HEK293 (cell line): ENCODE measurements around the gene LAMTOR2.

Experiments
- CTCF ChIA-PET: fragments of 350-600 bp; formaldehyde crosslinking; extraction: SDS; loops from one replicate; lab custom pipeline; 2021; ENCODE audit warnings: antibody characterized with exemption; lab: Yijun Ruan, JAX
- POLR2A ChIA-PET: fragments of 300-600 bp; formaldehyde crosslinking; extraction: SDS; loops from one replicate; lab custom pipeline; 2020; ENCODE audit warnings: antibody characterized with exemption, inconsistent platforms; lab: Yijun Ruan, JAX
- H3K27ac ChIP-seq: fragments of 200-500 bp; sonication (Bioruptor generic); 2 replicates; pipeline ENCODE4 v1.5.1; 2014; ENCODE audit warnings: low read depth, low read length, control low read depth, inconsistent platforms; ENCODE audit errors: extremely low read depth
- H3K36me3 ChIP-seq, 2 experiments: fragments of 200-500 bp in 1 of 2; sonication (Bioruptor generic) in 1 of 2; 1 replicate in 1 of 2; 2 replicates in 1 of 2; pipeline ENCODE4 v1.5.1; 2014 to 2017; ENCODE audit warnings: inconsistent platforms in 2 of 2, low read length in 2 of 2; ENCODE audit not compliant: control insufficient read depth in 2 of 2, insufficient read depth in 1 of 2
- H3K4me1 ChIP-seq: fragments of 200-500 bp; sonication (Bioruptor generic); 2 replicates; pipeline ENCODE4 v1.5.1; 2014; ENCODE audit warnings: mild to moderate bottlenecking, low read length, inconsistent platforms; ENCODE audit not compliant: control insufficient read depth, insufficient read depth
- H3K4me3 ChIP-seq: 2 replicates; pipeline ENCODE4 v1.5.1; 2011; ENCODE audit warnings: low read depth, mild to moderate bottlenecking, control low read depth, low read length, moderate library complexity
- H3K9me3 ChIP-seq: fragments of 200-500 bp; sonication (Bioruptor generic); 2 replicates; pipeline ENCODE4 v1.5.1; 2014; ENCODE audit warnings: low read depth, low read length, inconsistent platforms; ENCODE audit not compliant: control insufficient read depth, insufficient read depth
- BCL6B ChIP-seq: fragments of 450-650 bp; formaldehyde crosslinking; IDR thresholded peaks from 2 replicates; pipeline ENCODE4 v1.5.1; 2017; ENCODE audit warnings: missing biosample characterization, missing genetic modification characterization
- EGR2 ChIP-seq: fragments of 450-650 bp; formaldehyde crosslinking; IDR thresholded peaks from 2 replicates; pipeline ENCODE4 v1.5.1; 2016; ENCODE audit warnings: low read depth, missing biosample characterization, missing genetic modification characterization
- GFI1B ChIP-seq: fragments of 450-650 bp; formaldehyde crosslinking; IDR thresholded peaks from 2 replicates; pipeline ENCODE4 v1.5.1; 2016; ENCODE audit warnings: missing biosample characterization, missing genetic modification characterization
- IKZF3 ChIP-seq: fragments of 450-650 bp; IDR thresholded peaks from 2 replicates; pipeline ENCODE4 v1.5.0; 2018; ENCODE audit warnings: missing biosample characterization, mild to moderate bottlenecking, missing genetic modification characterization, moderate library complexity
- KLF1 ChIP-seq: fragments of 450-650 bp; formaldehyde crosslinking; IDR thresholded peaks from 2 replicates; pipeline ENCODE4 v1.5.1; 2016; ENCODE audit warnings: missing biosample characterization, missing genetic modification characterization
- KLF7 ChIP-seq: fragments of 450-650 bp; formaldehyde crosslinking; IDR thresholded peaks from 2 replicates; pipeline ENCODE4 v1.5.1; 2016; ENCODE audit warnings: missing biosample characterization, missing genetic modification characterization, borderline replicate concordance
- KLF9 ChIP-seq: fragments of 450-650 bp; formaldehyde crosslinking; IDR thresholded peaks from 2 replicates; pipeline ENCODE4 v1.5.1; 2016; ENCODE audit warnings: missing biosample characterization, missing genetic modification characterization, low read depth
- REPIN1 ChIP-seq: fragments of 450-650 bp; formaldehyde crosslinking; IDR thresholded peaks from 2 replicates; pipeline ENCODE4 v1.5.1; 2017; ENCODE audit warnings: missing biosample characterization, missing genetic modification characterization, low read depth
- TCF7L2 ChIP-seq: IDR thresholded peaks from 2 replicates; pipeline ENCODE4 v1.6.1; 2011; ENCODE audit warnings: low read depth, mild to moderate bottlenecking, inconsistent platforms, low read length, moderate library complexity, borderline replicate concordance
- ZBTB17 ChIP-seq: fragments of 450-650 bp; formaldehyde crosslinking; IDR thresholded peaks from 2 replicates; pipeline ENCODE4 v1.5.1; 2016; ENCODE audit warnings: missing biosample characterization, missing genetic modification characterization
- ZBTB20 ChIP-seq: fragments of 450-650 bp; formaldehyde crosslinking; IDR thresholded peaks from 2 replicates; pipeline ENCODE4 v1.5.1; 2016; ENCODE audit warnings: missing biosample characterization, missing genetic modification characterization
- ZNF311 ChIP-seq: fragments of 450-650 bp; formaldehyde crosslinking; IDR thresholded peaks from 2 replicates; pipeline ENCODE4 v1.5.1; 2017; ENCODE audit warnings: missing biosample characterization, missing genetic modification characterization, borderline replicate concordance
- ZNF423 ChIP-seq: fragments of 450-650 bp; formaldehyde crosslinking; IDR thresholded peaks from 2 replicates; pipeline ENCODE4 v1.5.1; 2016; ENCODE audit warnings: missing biosample characterization, missing genetic modification characterization
- ZNF449 ChIP-seq: fragments of 450-650 bp; formaldehyde crosslinking; IDR thresholded peaks from 2 replicates; pipeline ENCODE4 v1.5.1; 2017; ENCODE audit warnings: missing biosample characterization, mild to moderate bottlenecking, missing genetic modification characterization, moderate library complexity
- ZNF473 ChIP-seq: fragments of 450-650 bp; formaldehyde crosslinking; IDR thresholded peaks from 2 replicates; pipeline ENCODE4 v1.5.1; 2017; ENCODE audit warnings: missing biosample characterization, missing genetic modification characterization
- ZNF548 ChIP-seq: fragments of 450-650 bp; formaldehyde crosslinking; IDR thresholded peaks from 2 replicates; pipeline ENCODE4 v1.5.1; 2016; ENCODE audit warnings: missing biosample characterization, missing genetic modification characterization
- ZNF585B ChIP-seq: fragments of 450-650 bp; formaldehyde crosslinking; IDR thresholded peaks from 2 replicates; pipeline ENCODE4 v1.5.1; 2016; ENCODE audit warnings: missing biosample characterization, missing genetic modification characterization
- TF ChIP-seq, protein P1 (sequence below): fragments of 450-650 bp; formaldehyde crosslinking; IDR thresholded peaks from 2 replicates; pipeline ENCODE4 v1.5.1; 2016; ENCODE audit warnings: missing biosample characterization, missing genetic modification characterization, low read depth
- TF ChIP-seq, protein P2 (sequence below): fragments of 450-650 bp; formaldehyde crosslinking; IDR thresholded peaks from 2 replicates; pipeline ENCODE4 v1.5.1; 2017; ENCODE audit warnings: missing biosample characterization, missing genetic modification characterization

LAMTOR2 gene

DNA sequence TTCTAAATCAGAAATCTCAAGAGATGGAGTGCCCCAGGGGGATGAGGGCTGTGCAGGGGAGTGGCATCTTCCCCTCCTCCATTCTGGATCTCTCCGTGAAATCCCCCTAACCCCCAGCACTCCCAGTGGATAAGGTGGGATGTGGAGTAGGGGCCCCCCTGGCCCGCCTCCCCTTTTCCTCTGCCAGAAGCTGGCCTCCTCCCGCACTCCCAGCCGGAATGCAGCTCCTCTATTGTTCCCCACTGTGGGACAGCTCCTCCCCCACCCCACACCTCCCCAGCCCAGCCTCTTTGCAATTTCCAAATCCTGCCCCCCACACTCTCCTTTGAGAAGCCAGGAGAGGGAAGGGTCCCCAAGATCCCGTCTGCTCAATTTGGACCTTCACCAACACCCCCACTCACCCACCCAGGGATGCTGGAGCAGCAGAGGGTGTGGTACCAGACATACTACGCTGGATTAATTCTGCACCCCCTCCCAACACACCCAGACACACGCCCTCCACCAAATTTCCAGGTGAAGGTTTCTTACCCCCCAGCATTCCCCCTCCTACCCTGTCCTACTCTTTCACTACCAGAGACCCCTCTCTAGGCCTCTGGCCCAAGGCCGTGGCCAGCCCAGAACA lies 25.8 kb downstream of the LAMTOR2 start (continued):
- no peak for TF ChIP-seq BCL6B (tag by site-specific recombination)

- Histone ChIP-seq H3K36me3 (peaks cover 0 to 23% of the 10 kb centered on the region in 2 experiments; a peak in 1 of 3 replicates), H3K4me3 (peak overlapping the region; percentile 0; the same call in 1 of the 2 replicates), H3K9me3 (no peaks in the 10 kb centered on the region), H3K4me1 (peaks cover 3% of the 10 kb centered on the region; the same call in 1 of the 2 replicates), H3K27ac (peak overlapping the region; percentile 51; the same call in 1 of the 2 replicates)
- POLR2A ChIA-PET: interaction anchor here (0.5 kb wide), 1 partner anchor 36 kb away, joined by 5 read pairs; no protein-coding TSS in a partner anchor
- CTCF ChIA-PET: no interaction called here
- TF ChIP-seq KLF9: peak; percentile 71
- TF ChIP-seq, protein P1, sequence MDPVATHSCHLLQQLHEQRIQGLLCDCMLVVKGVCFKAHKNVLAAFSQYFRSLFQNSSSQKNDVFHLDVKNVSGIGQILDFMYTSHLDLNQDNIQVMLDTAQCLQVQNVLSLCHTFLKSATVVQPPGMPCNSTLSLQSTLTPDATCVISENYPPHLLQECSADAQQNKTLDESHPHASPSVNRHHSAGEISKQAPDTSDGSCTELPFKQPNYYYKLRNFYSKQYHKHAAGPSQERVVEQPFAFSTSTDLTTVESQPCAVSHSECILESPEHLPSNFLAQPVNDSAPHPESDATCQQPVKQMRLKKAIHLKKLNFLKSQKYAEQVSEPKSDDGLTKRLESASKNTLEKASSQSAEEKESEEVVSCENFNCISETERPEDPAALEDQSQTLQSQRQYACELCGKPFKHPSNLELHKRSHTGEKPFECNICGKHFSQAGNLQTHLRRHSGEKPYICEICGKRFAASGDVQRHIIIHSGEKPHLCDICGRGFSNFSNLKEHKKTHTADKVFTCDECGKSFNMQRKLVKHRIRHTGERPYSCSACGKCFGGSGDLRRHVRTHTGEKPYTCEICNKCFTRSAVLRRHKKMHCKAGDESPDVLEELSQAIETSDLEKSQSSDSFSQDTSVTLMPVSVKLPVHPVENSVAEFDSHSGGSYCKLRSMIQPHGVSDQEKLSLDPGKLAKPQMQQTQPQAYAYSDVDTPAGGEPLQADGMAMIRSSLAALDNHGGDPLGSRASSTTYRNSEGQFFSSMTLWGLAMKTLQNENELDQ (tag by site-specific recombination): no peak
- 0 out of 2 replicates have a peak, but pooled peaks have one; percentile 23 for TF ChIP-seq KLF1 (tag by site-specific recombination)
Observed at GRCh38 chr1:156080863-156081179, 26.2 kb downstream of the LAMTOR2 start.

GRCh38 chr1:156081180-156081916 lies 26.8 kb downstream of the LAMTOR2 start:
- Histone ChIP-seq H3K9me3 (no peaks in the 10 kb centered on the region), H3K36me3 (peaks cover 0 to 17% of the 10 kb centered on the region in 2 experiments; a peak in 1 of 3 replicates), H3K27ac (peak overlapping the region; percentile 51; the same call in 1 of the 2 replicates), H3K4me3 (peak overlapping the region; percentile 77), H3K4me1 (peaks cover 3% of the 10 kb centered on the region; the same call in 1 of the 2 replicates)
- ChIA-PET POLR2A (interaction anchor here (0.5 to 0.7 kb wide), 2 partner anchors 36 to 100 kb away, joined by 4 to 5 read pairs; no protein-coding TSS in a partner anchor), CTCF (interaction anchor here (0.7 to 1.6 kb wide), 2 partner anchors 15 to 48 kb away, joined by 3 to 6 read pairs; no protein-coding TSS in a partner anchor)
- TF ChIP-seq IKZF3 (tag by site-specific recombination): peak; percentile 54; the same call in 1 of the 2 replicates
- no peak for TF ChIP-seq TCF7L2
- peak; percentile 75; the same call in 1 of the 2 replicates for TF ChIP-seq ZBTB20 (tag by site-specific recombination)
- peak; percentile 52; the same call in 1 of the 2 replicates for TF ChIP-seq EGR2
- TF ChIP-seq ZNF548 (tag by site-specific recombination): no peak
- no peak for TF ChIP-seq KLF7 (tag by site-specific recombination)
- TF ChIP-seq ZNF423 (tag by site-specific recombination): no peak
- no peak for TF ChIP-seq ZNF585B
- TF ChIP-seq GFI1B (tag by site-specific recombination): no peak
- TF ChIP-seq, protein P2, sequence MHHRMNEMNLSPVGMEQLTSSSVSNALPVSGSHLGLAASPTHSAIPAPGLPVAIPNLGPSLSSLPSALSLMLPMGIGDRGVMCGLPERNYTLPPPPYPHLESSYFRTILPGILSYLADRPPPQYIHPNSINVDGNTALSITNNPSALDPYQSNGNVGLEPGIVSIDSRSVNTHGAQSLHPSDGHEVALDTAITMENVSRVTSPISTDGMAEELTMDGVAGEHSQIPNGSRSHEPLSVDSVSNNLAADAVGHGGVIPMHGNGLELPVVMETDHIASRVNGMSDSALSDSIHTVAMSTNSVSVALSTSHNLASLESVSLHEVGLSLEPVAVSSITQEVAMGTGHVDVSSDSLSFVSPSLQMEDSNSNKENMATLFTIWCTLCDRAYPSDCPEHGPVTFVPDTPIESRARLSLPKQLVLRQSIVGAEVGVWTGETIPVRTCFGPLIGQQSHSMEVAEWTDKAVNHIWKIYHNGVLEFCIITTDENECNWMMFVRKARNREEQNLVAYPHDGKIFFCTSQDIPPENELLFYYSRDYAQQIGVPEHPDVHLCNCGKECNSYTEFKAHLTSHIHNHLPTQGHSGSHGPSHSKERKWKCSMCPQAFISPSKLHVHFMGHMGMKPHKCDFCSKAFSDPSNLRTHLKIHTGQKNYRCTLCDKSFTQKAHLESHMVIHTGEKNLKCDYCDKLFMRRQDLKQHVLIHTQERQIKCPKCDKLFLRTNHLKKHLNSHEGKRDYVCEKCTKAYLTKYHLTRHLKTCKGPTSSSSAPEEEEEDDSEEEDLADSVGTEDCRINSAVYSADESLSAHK (tag by site-specific recombination): no peak
- TF ChIP-seq ZNF449 (tag by site-specific recombination): no peak
- 0 out of 2 replicates have a peak, but pooled peaks have one; percentile 29 for TF ChIP-seq ZBTB17 (tag by site-specific recombination)
- TF ChIP-seq ZNF311: no peak
- no peak for TF ChIP-seq REPIN1 (tag by site-specific recombination)
- no peak for TF ChIP-seq ZNF473 (tag by site-specific recombination)
